Stomach (tissue), 4 donors: ENCODE measurements around the gene KCTD5.
"Not testable (repeated sequence)": the region's sequence is repeated elsewhere in the genome, so short reads cannot be mapped to it uniquely, and the experiment has no call there.

Experiments used
- CTCF ChIP-seq, 7 experiments: fragments of 450-650 bp in 4 of 7; fragments of 200-600 bp in 3 of 7; sonication (generic) in 3 of 7; IDR thresholded peaks; one replicate each; pipeline ENCODE4 v1.5.1; 2016 to 2019; ENCODE audit warnings: antibody characterized with exemption in 7 of 7, control low read depth in 2 of 7, mild to moderate bottlenecking in 1 of 7
- EP300 ChIP-seq: sonication (generic); formaldehyde crosslinking; IDR thresholded peaks from one replicate; pipeline ENCODE4 v1.6.1; 2017; ENCODE audit warnings: antibody characterized with exemption
- POLR2A ChIP-seq, 4 donors: fragments of 450-650 bp; IDR thresholded peaks; one replicate each; pipeline ENCODE4 v1.6.1; 2016; ENCODE audit warnings: antibody characterized with exemption in 4 of 4, control low read depth in 2 of 4, mild to moderate bottlenecking in 1 of 4, moderate library complexity in 1 of 4
- POLR2AphosphoS5 ChIP-seq, 3 donors: sonication (generic); formaldehyde crosslinking; IDR thresholded peaks; one replicate each; pipeline ENCODE4 v1.6.1; 2016; ENCODE audit warnings: antibody characterized with exemption in 3 of 3

GRCh38 chr16:2671193-2671592, 11.1 kb upstream of the KCTD5 start:
- not testable (repeated sequence) for TF ChIP-seq EP300; POLR2AphosphoS5 (IDR thresholded peaks at IDR 0.05); POLR2A (IDR thresholded peaks at IDR 0.05)
- TF ChIP-seq CTCF (IDR thresholded peaks at IDR 0.05), result peak in 2 of 7 experiments; percentile 21 to 24
